IMR-90 (cell line): ENCODE measurements around the gene PITPNM3. TPM values are rescaled to one million over a fixed set of nuclear protein-coding genes. Genes with fewer than 3 reads are reported as not detected.

Experiments
- ATAC-seq: fragments of 200-7000 bp; cut with Tn5 transposase; 2 replicates; pipeline ENCODE4 v1.9.1; 2020; ENCODE audit warnings: low read depth, mild to moderate bottlenecking, moderate library complexity
- BruUV-seq: library from RNA; stranded (reverse); fragments of 400-500 nt; replicated peaks from 2 replicates; lab custom pipeline; 2021; lab: Mats Ljungman, UMichigan
- CTCF ChIA-PET: fragments of 300-600 bp; formaldehyde crosslinking; extraction: SDS; loops from one replicate; lab custom pipeline; 2021; ENCODE audit warnings: antibody characterized with exemption; lab: Yijun Ruan, JAX
- POLR2A ChIA-PET: fragments of 300-600 bp; sonication (Branson Sonifier 250); formaldehyde crosslinking; loops from one replicate; lab custom pipeline; 2022; ENCODE audit warnings: antibody characterized with exemption; ENCODE audit not compliant: unreplicated experiment; lab: Charles Lee
- DNase-seq: peaks from one replicate; pipeline ENCODE4 v3.0.0; 2013
- H2AFZ ChIP-seq: replicated peaks from 2 replicates; pipeline ENCODE3; 2013; ENCODE audit warnings: low read length, mild to moderate bottlenecking; ENCODE audit not compliant: poor library complexity
- H2AK5ac ChIP-seq: 2 replicates; pipeline ENCODE4 v1.6.1; 2013; ENCODE audit warnings: low read depth, low read length, inconsistent platforms
- H2AK9ac ChIP-seq: replicated peaks from 2 replicates; pipeline ENCODE3; 2013; ENCODE audit warnings: mild to moderate bottlenecking, low read depth, low read length, moderate library complexity; ENCODE audit not compliant: poor library complexity
- H2BK120ac ChIP-seq: 2 replicates; pipeline ENCODE4 v1.6.1; 2013; ENCODE audit warnings: low read depth, low read length, inconsistent platforms
- H2BK15ac ChIP-seq: 3 replicates; pipeline ENCODE4 v1.6.1; 2013; ENCODE audit warnings: low read depth, low read length, inconsistent platforms
- H2BK20ac ChIP-seq: 2 replicates; pipeline ENCODE4 v1.6.1; 2013; ENCODE audit warnings: low read depth, mild to moderate bottlenecking, inconsistent platforms, low read length, moderate library complexity
- H2BK5ac ChIP-seq: 2 replicates; pipeline ENCODE4 v1.6.1; 2013; ENCODE audit warnings: mild to moderate bottlenecking, low read depth, low read length, inconsistent platforms; ENCODE audit not compliant: poor library complexity, severe bottlenecking
- H3K14ac ChIP-seq: replicated peaks from 2 replicates; pipeline ENCODE4 v1.6.1; 2013; ENCODE audit warnings: low read depth, low read length, inconsistent platforms
- H3K18ac ChIP-seq: 2 replicates; pipeline ENCODE4 v1.6.1; 2013; ENCODE audit warnings: low read depth, low read length, control low read depth
- H3K23ac ChIP-seq: 2 replicates; pipeline ENCODE4 v1.6.1; 2013; ENCODE audit warnings: low read depth, low read length, inconsistent platforms
- H3K27ac ChIP-seq: 2 replicates; pipeline ENCODE4 v1.5.1; 2013; ENCODE audit warnings: mild to moderate bottlenecking, control low read depth, low read length; ENCODE audit not compliant: insufficient read depth
- H3K27me3 ChIP-seq: 2 replicates; pipeline ENCODE4 v1.6.1; 2013; ENCODE audit warnings: low read length; ENCODE audit not compliant: control insufficient read depth, insufficient read depth
- H3K36me3 ChIP-seq: 2 replicates; pipeline ENCODE4 v1.6.1; 2013; ENCODE audit warnings: low read length, mixed read lengths; ENCODE audit not compliant: control insufficient read depth, insufficient read depth
- H3K4ac ChIP-seq: 2 replicates; pipeline ENCODE4 v1.6.1; 2013; ENCODE audit warnings: low read depth, low read length, inconsistent platforms
- H3K4me1 ChIP-seq: 2 replicates; pipeline ENCODE4 v1.6.1; 2013; ENCODE audit warnings: low read length, mixed read lengths; ENCODE audit not compliant: control insufficient read depth, insufficient read depth
- H3K4me2 ChIP-seq: 2 replicates; pipeline ENCODE4 v1.6.1; 2013; ENCODE audit warnings: low read depth, mild to moderate bottlenecking, control low read depth, low read length, moderate library complexity
- H3K4me3 ChIP-seq: 2 replicates; pipeline ENCODE4 v1.5.1; 2013; ENCODE audit warnings: low read depth, mild to moderate bottlenecking, control low read depth, low read length, moderate library complexity; ENCODE audit not compliant: insufficient read depth
- H3K56ac ChIP-seq: 2 replicates; pipeline ENCODE4 v1.6.1; 2013; ENCODE audit warnings: low read length, inconsistent platforms; ENCODE audit not compliant: insufficient read depth; ENCODE audit errors: extremely low read depth
- H3K79me1 ChIP-seq, 2 experiments: 2 replicates each; pipeline ENCODE4 v1.6.1; 2013; ENCODE audit warnings: low read length in 2 of 2, inconsistent platforms in 1 of 2, low read depth in 1 of 2
- H3K9ac ChIP-seq: 2 replicates; pipeline ENCODE4 v1.6.1; 2013; ENCODE audit warnings: low read depth, low read length, control low read depth
- H3K9me1 ChIP-seq: 2 replicates; pipeline ENCODE4 v1.6.1; 2013; ENCODE audit warnings: low read length, inconsistent platforms; ENCODE audit not compliant: insufficient read depth
- H3K9me3 ChIP-seq: 2 replicates; pipeline ENCODE4 v1.6.1; 2013; ENCODE audit warnings: low read length; ENCODE audit not compliant: control insufficient read depth, insufficient read depth
- H4K20me1 ChIP-seq: 2 replicates; pipeline ENCODE4 v1.6.1; 2013; ENCODE audit warnings: low read length, inconsistent platforms; ENCODE audit not compliant: insufficient read depth
- H4K5ac ChIP-seq: 2 replicates; pipeline ENCODE4 v1.6.1; 2013; ENCODE audit warnings: mild to moderate bottlenecking, low read depth, low read length, control low read depth
- H4K8ac ChIP-seq, 2 experiments: 2 replicates each; pipeline ENCODE4 v1.6.1; 2013; ENCODE audit warnings: low read depth in 2 of 2, low read length in 2 of 2, control low read depth in 1 of 2, inconsistent platforms in 1 of 2
- H4K91ac ChIP-seq: 2 replicates; pipeline ENCODE4 v1.6.1; 2013; ENCODE audit warnings: low read depth, low read length, inconsistent platforms; ENCODE audit not compliant: insufficient read depth
- BHLHE40 ChIP-seq: fragments of 150-350 bp; IDR thresholded peaks from 2 replicates; pipeline ENCODE4 v1.6.1; 2016; ENCODE audit warnings: mild to moderate bottlenecking, low read depth, low read length
- CEBPB ChIP-seq: IDR thresholded peaks from 2 replicates; pipeline ENCODE4 v1.6.1; 2012; ENCODE audit warnings: low read depth, low read length, improper control_type of control experiment
- CHD1 ChIP-seq: IDR thresholded peaks from 2 replicates; pipeline ENCODE4 v1.6.1; 2012; ENCODE audit warnings: low read depth, low read length, improper control_type of control experiment
- CTCF ChIP-seq: conservative IDR thresholded peaks from 2 replicates; pipeline ENCODE4 v1.5.1; 2012; ENCODE audit warnings: mild to moderate bottlenecking, low read depth, low read length, improper control_type of control experiment
- ELK1 ChIP-seq: fragments of 150-350 bp; IDR thresholded peaks from 2 replicates; pipeline ENCODE4 v1.6.1; 2016; ENCODE audit warnings: low read depth, mild to moderate bottlenecking, low read length, moderate library complexity, borderline replicate concordance
- FOS ChIP-seq: fragments of 150-350 bp; IDR thresholded peaks from 2 replicates; pipeline ENCODE4 v1.6.1; 2016; ENCODE audit warnings: low read depth, low read length
- MAFK ChIP-seq: IDR thresholded peaks from 2 replicates; pipeline ENCODE4 v1.6.1; 2012; ENCODE audit warnings: low read depth, low read length, improper control_type of control experiment
- MAZ ChIP-seq: IDR thresholded peaks from 2 replicates; pipeline ENCODE4 v1.6.1; 2012; ENCODE audit warnings: low read depth, mild to moderate bottlenecking, low read length, improper control_type of control experiment, moderate library complexity, borderline replicate concordance
- MXI1 ChIP-seq: IDR thresholded peaks from 2 replicates; pipeline ENCODE4 v1.6.1; 2012; ENCODE audit warnings: low read depth, mild to moderate bottlenecking, low read length, moderate library complexity, borderline replicate concordance
- NFE2L2 ChIP-seq: fragments of 150-350 bp; IDR thresholded peaks from 2 replicates; pipeline ENCODE4 v1.6.1; 2016; ENCODE audit warnings: low read depth, mild to moderate bottlenecking, low read length
- POLR2A ChIP-seq: IDR thresholded peaks from 2 replicates; pipeline ENCODE4 v1.6.1; 2012; ENCODE audit warnings: mild to moderate bottlenecking, low read depth, low read length
- RAD21 ChIP-seq: IDR thresholded peaks from 2 replicates; pipeline ENCODE4 v1.6.1; 2012; ENCODE audit warnings: low read length, improper control_type of control experiment
- RCOR1 ChIP-seq: IDR thresholded peaks from 2 replicates; pipeline ENCODE4 v1.6.1; 2012; ENCODE audit warnings: mild to moderate bottlenecking, low read length, improper control_type of control experiment; ENCODE audit not compliant: insufficient replicate concordance
- RFX5 ChIP-seq: IDR thresholded peaks from 2 replicates; pipeline ENCODE4 v1.8.0; 2012; ENCODE audit warnings: low read depth, mild to moderate bottlenecking, low read length, moderate library complexity
- SMC3 ChIP-seq: fragments of 150-350 bp; IDR thresholded peaks from 2 replicates; pipeline ENCODE4 v1.6.1; 2016; ENCODE audit warnings: low read depth, mild to moderate bottlenecking, antibody characterized with exemption, low read length, moderate library complexity
- USF2 ChIP-seq: fragments of 150-350 bp; IDR thresholded peaks from 2 replicates; pipeline ENCODE4 v1.6.1; 2017; ENCODE audit warnings: mild to moderate bottlenecking, antibody characterized with exemption, low read length, low read depth
- WGBS, 2 experiments: methylation state at CpG; one replicate each; pipeline versions ENCODE4 v1.1.5 to v1.1.7; 2013; ENCODE audit warnings: missing lambda C conversion rate in 2 of 2; ENCODE audit not compliant: insufficient read length in 1 of 2; ENCODE audit errors: extremely low coverage in 2 of 2; 5-methylcytosine and 5-hydroxymethylcytosine counted together
- dilution Hi-C: fragments of 300-500 bp; cut with HindIII; formaldehyde crosslinking; loops from one replicate; pipeline ENCODE4 v1.14.3; 2018; ENCODE audit warnings: low sequenced_read_pairs; ENCODE audit not compliant: unreplicated experiment
- in situ Hi-C: fragments of 300-500 bp; cut with MboI; formaldehyde crosslinking; loops from 3 replicates; pipeline ENCODE4 v1.14.3; 2019; ENCODE audit warnings: low sequenced_read_pairs, inconsistent platforms, mixed read lengths
- intact Hi-C: fragments of 100-400 bp; cut with micrococcal nuclease; formaldehyde crosslinking; loops from 2 replicates; pipeline ENCODE4 v1.10.0; 2022
- polyA plus RNA-seq, 3 experiments: library from polyadenylated mRNA; depleted of rRNA; stranded (reverse); fragments of >200 nt; gene quantifications; 2 replicates each; pipeline ENCODE4 v1.2.3, GENCODE V29; 2012; ENCODE audit warnings: low replicate concordance in 1 of 3
- total RNA-seq: library from RNA; depleted of rRNA; stranded (reverse); fragments of >200 nt; gene quantifications from 2 replicates; pipeline ENCODE4 v1.2.3, GENCODE V29; 2012

Gene PITPNM3
- total and polyA plus RNA-seq, 2 of the 4 experiments (the other 2 are of a cell fraction), result 0.54 to 1.7 TPM

GRCh38 chr17:6498901-6499540 lies 57.3 kb downstream of the PITPNM3 start:
- H2BK5ac ChIP-seq, result no peak overlapping the region
- no peak overlapping the region for H3K56ac ChIP-seq
- H2AFZ ChIP-seq, result no peak overlapping the region
- peaks cover 5% of the 10 kb centered on the region; the same call in 1 of the 2 replicates for H3K9me1 ChIP-seq
- intact Hi-C loops (no loop called here), dilution Hi-C loops (no loop called here), in situ Hi-C loops (no loop called here)
- H4K91ac ChIP-seq, result no peak overlapping the region
- no peak overlapping the region for H2AK9ac ChIP-seq
- WGBS, 2 experiments, result 86% methylated on average over 7 of the region's 10 CpGs; no CpG with 5 or more reads in 1 of the 2 experiments
- no peak overlapping the region for H3K9ac ChIP-seq
- no peak overlapping the region for H3K4ac ChIP-seq
- no peak overlapping the region for H3K18ac ChIP-seq
- no peak for ATAC-seq
- TF ChIP-seq CEBPB (no peak), SMC3 (no peak), RCOR1 (no peak), USF2 (no peak), MAFK (no peak), ELK1 (no peak), NFE2L2 (no peak), FOS (no peak), MXI1 (no peak), POLR2A (no peak), BHLHE40 (no peak), CHD1 (no peak), RAD21 (no peak), MAZ (no peak), RFX5 (no peak), CTCF (no peak)
- H3K4me2 ChIP-seq, result no peak overlapping the region
- ChIA-PET POLR2A (no interaction called here), CTCF (no interaction called here)
- no peak for DNase-seq
- H3K27me3 ChIP-seq, result peaks cover 10% of the 10 kb centered on the region; the same call in 1 of the 2 replicates
- no peak overlapping the region for H2AK5ac ChIP-seq
- no peak overlapping the region for H4K8ac ChIP-seq
- H4K20me1 ChIP-seq, result no peaks in the 10 kb centered on the region
- no peak overlapping the region for H4K5ac ChIP-seq
- H3K9me3 ChIP-seq, result no peaks in the 10 kb centered on the region
- H2BK15ac ChIP-seq, result no peak overlapping the region
- H3K79me1 ChIP-seq, result no peaks in the 10 kb centered on the region
- no peak overlapping the region for H3K14ac ChIP-seq
- no peak overlapping the region for H3K27ac ChIP-seq
- no peaks in the 10 kb centered on the region for H3K4me1 ChIP-seq
- no peak overlapping the region for H2BK120ac ChIP-seq
- H2BK20ac ChIP-seq, result no peak overlapping the region
- no TSS peak for BruUV-seq
- H3K36me3 ChIP-seq, result no peaks in the 10 kb centered on the region
- no peak overlapping the region for H3K4me3 ChIP-seq
- no peak overlapping the region for H3K23ac ChIP-seq
